ENCODE data around the gene CEBPA.

Gene CEBPA

DNA sequence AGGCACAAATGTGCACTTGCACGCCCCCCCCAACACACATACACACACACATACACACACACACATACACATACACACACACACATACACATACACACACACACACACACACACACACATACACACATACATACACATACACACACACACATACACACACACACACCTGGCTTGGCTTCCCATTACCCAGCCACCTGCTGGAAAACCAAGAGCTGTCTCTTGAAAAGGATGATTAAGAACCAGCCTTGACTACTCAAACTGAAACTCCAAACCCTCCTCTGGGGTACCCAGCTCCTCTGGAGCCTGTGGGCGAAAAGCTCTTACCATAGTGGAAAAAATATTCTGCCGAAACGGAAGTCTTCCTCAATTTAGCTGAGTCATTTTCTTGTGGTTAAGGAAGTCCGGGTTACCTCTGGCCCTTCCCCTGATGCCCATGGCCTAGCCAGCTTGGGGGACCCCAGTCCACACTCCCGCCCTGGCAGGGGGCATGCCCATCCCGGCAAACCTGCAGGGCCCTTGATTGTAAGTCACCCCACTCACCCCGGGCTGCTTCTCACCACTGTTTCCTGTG, 21.9 kb downstream of the CEBPA start:
- no peak overlapping the region for H2AFZ ChIP-seq (ENCODE audit: low read depth, low read length)
- H4K20me1 ChIP-seq (ENCODE audit: insufficient read depth, low read length), result peaks cover 3% of the 10 kb centered on the region; the same call in 1 of the 2 replicates
- H3K27me3 ChIP-seq (ENCODE audit: insufficient read depth, low read length, poor library complexity), result peaks cover 4% of the 10 kb centered on the region
- H3K9ac ChIP-seq (ENCODE audit: low read depth, low read length), result no peak overlapping the region
- no peak overlapping the region for H3K4me3 ChIP-seq (ENCODE audit: low read depth in 1 of 2, low read length in 2 of 2)
- no peaks in the 10 kb centered on the region for H3K4me1 ChIP-seq (ENCODE audit: insufficient read depth, low read length)
- ATAC-seq (ENCODE audit: insufficient read depth, low read depth) (no peak), DNase-seq (no peak)
- no peaks in the 10 kb centered on the region for H3K36me3 ChIP-seq (ENCODE audit: insufficient read depth, low read length)
- no peak overlapping the region for H3K27ac ChIP-seq (ENCODE audit: low read length)
- no peaks in the 10 kb centered on the region for H3K79me2 ChIP-seq (ENCODE audit: insufficient read depth, low read length)
- TF ChIP-seq, protein P1, sequence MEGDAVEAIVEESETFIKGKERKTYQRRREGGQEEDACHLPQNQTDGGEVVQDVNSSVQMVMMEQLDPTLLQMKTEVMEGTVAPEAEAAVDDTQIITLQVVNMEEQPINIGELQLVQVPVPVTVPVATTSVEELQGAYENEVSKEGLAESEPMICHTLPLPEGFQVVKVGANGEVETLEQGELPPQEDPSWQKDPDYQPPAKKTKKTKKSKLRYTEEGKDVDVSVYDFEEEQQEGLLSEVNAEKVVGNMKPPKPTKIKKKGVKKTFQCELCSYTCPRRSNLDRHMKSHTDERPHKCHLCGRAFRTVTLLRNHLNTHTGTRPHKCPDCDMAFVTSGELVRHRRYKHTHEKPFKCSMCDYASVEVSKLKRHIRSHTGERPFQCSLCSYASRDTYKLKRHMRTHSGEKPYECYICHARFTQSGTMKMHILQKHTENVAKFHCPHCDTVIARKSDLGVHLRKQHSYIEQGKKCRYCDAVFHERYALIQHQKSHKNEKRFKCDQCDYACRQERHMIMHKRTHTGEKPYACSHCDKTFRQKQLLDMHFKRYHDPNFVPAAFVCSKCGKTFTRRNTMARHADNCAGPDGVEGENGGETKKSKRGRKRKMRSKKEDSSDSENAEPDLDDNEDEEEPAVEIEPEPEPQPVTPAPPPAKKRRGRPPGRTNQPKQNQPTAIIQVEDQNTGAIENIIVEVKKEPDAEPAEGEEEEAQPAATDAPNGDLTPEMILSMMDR (IDR thresholded peaks at IDR 0.05; ENCODE audit: borderline replicate concordance, extremely low read depth, low read length, poor library complexity, severe bottlenecking), result no peak
- no peak for TF ChIP-seq EZH2 (IDR thresholded peaks at IDR 0.05; ENCODE audit: borderline replicate concordance, low read depth, low read length, severe bottlenecking)
- H3K4me2 ChIP-seq (ENCODE audit: insufficient read depth, low read length), result no peak overlapping the region
- no peaks in the 10 kb centered on the region for H3K9me3 ChIP-seq (ENCODE audit: insufficient read depth, low read length, severe bottlenecking)

DNA sequence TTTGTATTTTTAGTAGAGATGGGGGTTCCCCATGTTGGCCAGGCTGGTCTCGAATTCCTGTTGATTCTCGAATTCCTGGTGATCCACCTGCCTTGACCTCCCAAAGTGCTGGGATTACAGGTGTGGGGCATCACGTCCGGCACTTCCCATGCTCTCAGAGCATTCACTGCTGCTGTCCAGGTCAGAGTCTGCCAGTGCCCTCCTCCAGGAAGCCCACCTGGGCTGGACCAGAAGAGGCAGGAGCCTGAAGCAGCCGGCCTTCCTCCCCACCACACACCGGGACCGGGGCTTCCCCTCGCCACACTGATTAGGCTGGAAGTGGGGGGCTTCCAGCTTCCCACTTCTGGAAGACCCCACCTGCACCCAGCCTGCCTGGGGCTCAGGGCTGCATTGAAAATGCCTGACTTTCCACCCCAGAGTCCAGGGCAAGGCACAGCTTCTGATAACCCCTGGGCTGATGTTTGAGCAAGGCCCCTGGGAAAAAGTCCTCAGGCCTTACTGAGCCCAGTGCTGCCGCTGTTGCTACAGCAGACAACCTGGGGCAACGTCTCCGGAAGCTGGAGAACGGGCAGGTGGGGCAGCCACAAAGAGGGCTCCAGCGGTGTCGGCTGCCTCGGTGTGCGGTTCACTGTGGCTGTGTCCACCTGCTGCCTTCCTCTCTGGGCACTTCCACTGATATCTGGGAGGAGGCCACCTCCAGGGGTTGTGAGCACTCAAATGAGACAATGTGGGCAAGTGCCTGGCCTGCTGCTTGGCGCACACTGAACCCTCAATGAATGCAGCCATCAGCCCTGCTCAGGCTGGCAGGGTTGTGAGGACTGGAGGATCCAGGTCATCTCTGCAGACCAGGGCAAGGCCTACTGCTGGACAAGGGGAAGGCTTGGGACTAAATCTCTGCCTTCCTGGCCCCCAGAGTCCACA, 22.6 kb downstream of the CEBPA start:
- DNase-seq, result no peak
- H4K20me1 ChIP-seq (ENCODE audit: insufficient read depth, low read length), result peaks cover 3% of the 10 kb centered on the region; the same call in 1 of the 2 replicates
- H3K4me1 ChIP-seq (ENCODE audit: insufficient read depth, low read length), result no peaks in the 10 kb centered on the region
- H3K9ac ChIP-seq (ENCODE audit: low read depth, low read length), result no peak overlapping the region
- H2AFZ ChIP-seq (ENCODE audit: low read depth, low read length), result no peak overlapping the region
- no peaks in the 10 kb centered on the region for H3K9me3 ChIP-seq (ENCODE audit: insufficient read depth, low read length, severe bottlenecking)
- TF ChIP-seq, protein P1 (IDR thresholded peaks at IDR 0.05; ENCODE audit: borderline replicate concordance, extremely low read depth, low read length, poor library complexity, severe bottlenecking), result no peak
- no peak for TF ChIP-seq EZH2 (IDR thresholded peaks at IDR 0.05; ENCODE audit: borderline replicate concordance, low read depth, low read length, severe bottlenecking)
- H3K27me3 ChIP-seq (ENCODE audit: insufficient read depth, low read length, poor library complexity), result peaks cover 4% of the 10 kb centered on the region
- no peaks in the 10 kb centered on the region for H3K79me2 ChIP-seq (ENCODE audit: insufficient read depth, low read length)
- ATAC-seq (ENCODE audit: insufficient read depth, low read depth), result no peak
- no peak overlapping the region for H3K27ac ChIP-seq (ENCODE audit: low read length)
- H3K4me3 ChIP-seq (ENCODE audit: low read depth in 1 of 2, low read length in 2 of 2), result no peak overlapping the region
- no peak overlapping the region for H3K4me2 ChIP-seq (ENCODE audit: insufficient read depth, low read length)
- H3K36me3 ChIP-seq (ENCODE audit: insufficient read depth, low read length), result no peaks in the 10 kb centered on the region

DNA sequence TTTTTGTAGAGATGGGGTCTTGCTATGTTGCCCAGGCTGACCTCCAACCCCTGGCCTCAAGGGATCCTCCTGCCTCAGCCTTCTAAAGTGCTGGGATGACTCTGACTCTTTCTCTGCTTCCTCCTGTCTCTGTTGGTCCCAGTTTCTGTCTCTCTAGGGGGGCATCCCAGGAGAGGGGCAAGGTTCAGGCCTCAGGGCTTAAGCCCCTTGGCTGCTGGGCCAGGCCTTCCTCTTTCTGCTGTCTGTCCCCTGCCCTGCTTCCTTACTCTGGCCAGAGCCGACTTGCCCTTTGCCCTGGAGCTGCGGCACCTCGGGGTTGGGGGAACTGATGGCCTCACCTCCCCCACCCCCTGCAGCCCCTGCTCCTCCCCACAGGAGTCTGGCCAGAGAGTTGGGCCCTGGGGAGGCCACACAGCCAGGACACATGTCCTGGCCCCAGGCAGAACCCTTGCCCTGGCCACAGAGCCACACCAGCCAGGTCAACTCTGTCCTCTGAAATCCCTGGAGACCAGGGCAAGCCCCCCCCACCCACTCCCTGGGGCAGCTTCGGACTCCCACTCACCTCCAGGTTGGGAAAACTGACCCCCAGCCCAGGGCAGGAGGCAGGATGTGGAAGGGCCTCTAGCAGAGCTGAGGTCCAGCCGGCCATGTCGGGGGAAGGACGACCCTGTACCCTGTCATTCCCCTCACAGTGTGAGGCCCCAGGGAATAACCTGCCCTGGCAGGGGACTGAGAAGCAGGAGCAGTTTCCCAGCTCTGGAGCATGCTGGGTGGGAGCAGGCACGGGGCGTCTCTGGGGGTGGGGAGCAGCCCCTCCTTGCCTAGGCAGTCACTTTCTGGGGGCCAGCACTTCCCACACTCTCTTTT, 23.7 kb downstream of the CEBPA start:
- Histone ChIP-seq H3K79me2 (ENCODE audit: insufficient read depth, low read length) (no peaks in the 10 kb centered on the region), H3K4me3 (ENCODE audit: low read depth in 1 of 2, low read length in 2 of 2) (no peak overlapping the region), H3K9me3 (ENCODE audit: insufficient read depth, low read length, severe bottlenecking) (no peaks in the 10 kb centered on the region), H3K9ac (ENCODE audit: low read depth, low read length) (no peak overlapping the region), H4K20me1 (ENCODE audit: insufficient read depth, low read length) (no peaks in the 10 kb centered on the region; the same call in 1 of the 2 replicates), H2AFZ (ENCODE audit: low read depth, low read length) (no peak overlapping the region), H3K27ac (ENCODE audit: low read length) (no peak overlapping the region), H3K27me3 (ENCODE audit: insufficient read depth, low read length, poor library complexity) (no peaks in the 10 kb centered on the region), H3K36me3 (ENCODE audit: insufficient read depth, low read length) (no peaks in the 10 kb centered on the region), H3K4me2 (ENCODE audit: insufficient read depth, low read length) (no peak overlapping the region), H3K4me1 (ENCODE audit: insufficient read depth, low read length) (no peaks in the 10 kb centered on the region)
- TF ChIP-seq EZH2 (IDR thresholded peaks at IDR 0.05; ENCODE audit: borderline replicate concordance, low read depth, low read length, severe bottlenecking), result no peak
- TF ChIP-seq, protein P1 (IDR thresholded peaks at IDR 0.05; ENCODE audit: borderline replicate concordance, extremely low read depth, low read length, poor library complexity, severe bottlenecking), result no peak
- DNase-seq (no peak), ATAC-seq (ENCODE audit: insufficient read depth, low read depth) (no peak)
